Measurements from ENCODE around the gene ATXN1.

- TF ChIP-seq CTCF (IDR thresholded peaks at IDR 0.05; ENCODE audit: insufficient read depth, low read length) (no peak), POLR2AphosphoS5 (IDR thresholded peaks at IDR 0.05; ENCODE audit: low read depth) (no peak), GABPA (IDR thresholded peaks at IDR 0.05; ENCODE audit: low read depth) (no peak), REST (IDR thresholded peaks at IDR 0.05; ENCODE audit: insufficient replicate concordance, low read depth) (no peak)
Measured at GRCh38 chr6:16687045-16687444, 74.2 kb downstream of the ATXN1 start.

Measured in HL-60 (cell line).